Esophagus squamous epithelium (tissue), 4 donors: ENCODE measurements around the gene ATRNL1.

Source experiments
- POLR2A ChIP-seq, 4 donors: fragments of 450-650 bp; IDR thresholded peaks; one replicate each; pipeline ENCODE4 v1.6.1; 2017; ENCODE audit warnings: antibody characterized with exemption in 4 of 4, mild to moderate bottlenecking in 4 of 4, moderate library complexity in 3 of 4
- TF ChIP-seq, protein P1 (sequence below), 6 experiments: fragments of 450-650 bp in 4 of 6; fragments of 200-600 bp in 2 of 6; sonication (generic) in 2 of 6; IDR thresholded peaks; one replicate each; pipeline ENCODE4 v1.5.1; 2016 to 2019; ENCODE audit warnings: antibody characterized with exemption in 6 of 6, mild to moderate bottlenecking in 4 of 6, moderate library complexity in 4 of 6

DNA sequence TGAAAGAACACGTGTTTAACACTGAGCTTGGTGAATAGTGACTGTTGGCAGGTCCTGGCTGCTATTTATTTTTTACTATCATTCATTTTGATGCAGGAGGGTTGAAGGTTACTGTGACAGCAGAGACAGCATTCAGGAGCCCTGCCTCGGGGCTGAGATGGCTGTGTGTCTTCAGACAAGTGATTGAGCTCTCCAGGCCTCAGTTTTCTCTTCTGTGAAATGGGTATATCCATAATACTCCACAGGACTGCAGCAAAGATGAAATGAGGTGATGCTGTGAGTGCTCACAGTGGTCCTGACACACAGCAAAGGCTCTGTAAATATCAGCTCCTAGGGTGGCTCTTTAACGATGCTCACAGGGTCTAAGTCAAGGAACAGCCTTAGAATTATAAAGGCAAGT lies 884.7 kb downstream of the ATRNL1 start:
- no peak for TF ChIP-seq POLR2A (IDR thresholded peaks at IDR 0.05)
- TF ChIP-seq, protein P1, sequence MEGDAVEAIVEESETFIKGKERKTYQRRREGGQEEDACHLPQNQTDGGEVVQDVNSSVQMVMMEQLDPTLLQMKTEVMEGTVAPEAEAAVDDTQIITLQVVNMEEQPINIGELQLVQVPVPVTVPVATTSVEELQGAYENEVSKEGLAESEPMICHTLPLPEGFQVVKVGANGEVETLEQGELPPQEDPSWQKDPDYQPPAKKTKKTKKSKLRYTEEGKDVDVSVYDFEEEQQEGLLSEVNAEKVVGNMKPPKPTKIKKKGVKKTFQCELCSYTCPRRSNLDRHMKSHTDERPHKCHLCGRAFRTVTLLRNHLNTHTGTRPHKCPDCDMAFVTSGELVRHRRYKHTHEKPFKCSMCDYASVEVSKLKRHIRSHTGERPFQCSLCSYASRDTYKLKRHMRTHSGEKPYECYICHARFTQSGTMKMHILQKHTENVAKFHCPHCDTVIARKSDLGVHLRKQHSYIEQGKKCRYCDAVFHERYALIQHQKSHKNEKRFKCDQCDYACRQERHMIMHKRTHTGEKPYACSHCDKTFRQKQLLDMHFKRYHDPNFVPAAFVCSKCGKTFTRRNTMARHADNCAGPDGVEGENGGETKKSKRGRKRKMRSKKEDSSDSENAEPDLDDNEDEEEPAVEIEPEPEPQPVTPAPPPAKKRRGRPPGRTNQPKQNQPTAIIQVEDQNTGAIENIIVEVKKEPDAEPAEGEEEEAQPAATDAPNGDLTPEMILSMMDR (IDR thresholded peaks at IDR 0.05): no peak
